Right lobe of liver (tissue), 4 donors: Measurements from ENCODE around the gene STK35.

Experiments used
- CTCF ChIP-seq, 4 donors: fragments of 200-600 bp in 3 of 4; fragments of 450-650 bp in 1 of 4; IDR thresholded peaks; one replicate each; pipeline versions ENCODE4 v1.5.1 to v1.8.0; 2016 to 2022; ENCODE audit warnings: antibody characterized with exemption in 4 of 4, mild to moderate bottlenecking in 2 of 4
- POLR2A ChIP-seq: fragments of 450-650 bp; IDR thresholded peaks from one replicate; pipeline ENCODE4 v1.6.1; 2017; ENCODE audit warnings: antibody characterized with exemption, mild to moderate bottlenecking
- donor health status: DM: no; HTN: no; CAD: no.
- donor health status: DM: no; HTN: no; CAD: no.
- donor health status: DM: no; HTN: yes; CAD: no.

- no peak for TF ChIP-seq CTCF (IDR thresholded peaks at IDR 0.05)
- no peak for TF ChIP-seq POLR2A
These were observed 7.4 kb downstream of the STK35 start for GRCh38 chr20:2108987-2109386.
